Mesothelial cell of epicardium (in vitro differentiated cells): ENCODE results near the gene REXO1. TPM values are rescaled to one million over a fixed set of nuclear protein-coding genes. Genes with fewer than 3 reads are reported as not detected.

Source experiments
- DNase-seq, 2 experiments: peaks; one replicate each; pipeline ENCODE4 v3.0.0; 2021; ENCODE audit warnings: low spot score in 2 of 2; ENCODE audit not compliant: unreplicated experiment in 2 of 2
- H3K27ac Mint-ChIP-seq: 2 replicates; pipeline ENCODE4 v1.8.0; 2021; ENCODE audit warnings: mixed read lengths
- H3K27me3 Mint-ChIP-seq: 2 replicates; pipeline ENCODE4 v1.8.0; 2021; ENCODE audit warnings: low read depth, mixed read lengths
- H3K36me3 Mint-ChIP-seq: 2 replicates; pipeline ENCODE4 v1.8.0; 2021; ENCODE audit warnings: mixed read lengths
- H3K4me1 Mint-ChIP-seq: 2 replicates; pipeline ENCODE4 v1.8.0; 2021; ENCODE audit warnings: mixed read lengths
- H3K4me3 Mint-ChIP-seq: 2 replicates; pipeline ENCODE4 v1.8.0; 2021; ENCODE audit warnings: mild to moderate bottlenecking, moderate library complexity, mixed read lengths
- H3K9me3 Mint-ChIP-seq: 2 replicates; pipeline ENCODE4 v1.8.0; 2021; ENCODE audit warnings: mixed read lengths
- CTCF ChIP-seq: fragments of 200-600 bp; sonication (generic); IDR thresholded peaks from one replicate; pipeline ENCODE4 v1.5.0; 2021; ENCODE audit warnings: antibody characterized with exemption; ENCODE audit not compliant: unreplicated experiment
- total RNA-seq: library from RNA; stranded (reverse); gene quantifications from 3 replicates; pipeline ENCODE4 v1.2.1, GENCODE V29; 2021

REXO1 gene
- total RNA-seq, 1 donor from 2014 or later, result 46.6 TPM

DNA sequence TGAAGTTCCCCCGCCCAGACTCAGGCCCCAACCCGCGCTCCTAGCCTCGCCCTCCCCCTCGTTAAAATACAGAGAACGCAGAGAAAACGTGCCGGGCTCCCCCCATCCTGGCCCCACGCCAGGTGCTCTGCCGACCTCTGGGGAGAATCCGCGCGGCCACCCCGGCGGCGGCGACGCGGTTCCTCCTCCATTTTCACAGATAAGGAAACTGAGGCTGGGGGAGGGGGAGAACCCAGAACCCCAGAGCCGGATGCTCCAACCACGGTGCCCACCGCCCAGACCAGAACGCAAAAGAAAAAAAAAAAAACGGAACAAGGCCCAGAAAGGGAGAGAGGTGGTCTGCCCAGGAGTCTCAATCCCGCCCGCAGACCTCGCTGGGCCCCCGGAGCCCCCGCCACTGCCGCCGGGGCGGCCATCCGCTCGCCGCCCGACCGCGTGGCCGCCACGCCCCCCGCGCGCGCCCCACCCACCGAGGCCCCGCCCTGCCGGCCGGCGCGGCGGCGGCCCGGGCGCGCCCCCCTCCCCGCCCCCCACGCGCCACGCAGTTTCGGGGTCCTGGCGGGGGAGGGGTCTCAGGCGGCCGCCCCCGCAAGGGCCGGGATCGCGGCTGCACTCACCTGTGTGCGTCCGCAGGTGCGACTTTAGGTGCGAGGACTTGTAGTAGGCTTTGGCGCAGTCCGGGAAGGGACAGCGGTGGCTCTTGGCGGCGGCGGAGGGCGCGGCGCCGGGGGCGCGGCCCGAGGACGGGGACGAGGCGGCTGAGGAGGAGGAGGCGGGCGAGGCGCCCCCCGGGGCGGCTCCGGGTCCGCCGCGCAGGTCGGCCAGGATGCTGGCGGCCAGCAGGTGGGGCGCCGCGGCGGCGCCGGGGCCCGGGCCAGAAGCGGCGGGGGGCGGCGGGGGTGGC, 14.4 kb upstream of the REXO1 start:
- Mint-ChIP-seq H3K27ac (peak overlapping the region; percentile 87), H3K36me3 (no peaks in the 10 kb centered on the region), H3K9me3 (no peaks in the 10 kb centered on the region), H3K4me3 (peak overlapping the region; percentile 91), H3K27me3 (peaks cover 13% of the 10 kb centered on the region), H3K4me1 (peaks cover 28% of the 10 kb centered on the region)
- DNase-seq, result no peak
- no peak for TF ChIP-seq CTCF

GRCh38 chr19:1862068-1862423, 13.8 kb upstream of the REXO1 start:
- H3K27me3 Mint-ChIP-seq, result peaks cover 13% of the 10 kb centered on the region
- no peaks in the 10 kb centered on the region for H3K9me3 Mint-ChIP-seq
- H3K4me1 Mint-ChIP-seq, result peaks cover 30% of the 10 kb centered on the region
- no peaks in the 10 kb centered on the region for H3K36me3 Mint-ChIP-seq
- peak overlapping the region; percentile 91 for H3K4me3 Mint-ChIP-seq
- TF ChIP-seq CTCF, result no peak
- DNase-seq, result no peak
- peak overlapping the region; percentile 87 for H3K27ac Mint-ChIP-seq

GRCh38 chr19:1861599-1862031, 13.3 kb upstream of the REXO1 start:
- Mint-ChIP-seq H3K36me3 (no peaks in the 10 kb centered on the region), H3K4me1 (peaks cover 30% of the 10 kb centered on the region), H3K27me3 (peaks cover 13% of the 10 kb centered on the region), H3K27ac (peak overlapping the region; percentile 47), H3K4me3 (peak overlapping the region; percentile 91), H3K9me3 (no peaks in the 10 kb centered on the region)
- no peak for TF ChIP-seq CTCF
- DNase-seq, result no peak

DNA sequence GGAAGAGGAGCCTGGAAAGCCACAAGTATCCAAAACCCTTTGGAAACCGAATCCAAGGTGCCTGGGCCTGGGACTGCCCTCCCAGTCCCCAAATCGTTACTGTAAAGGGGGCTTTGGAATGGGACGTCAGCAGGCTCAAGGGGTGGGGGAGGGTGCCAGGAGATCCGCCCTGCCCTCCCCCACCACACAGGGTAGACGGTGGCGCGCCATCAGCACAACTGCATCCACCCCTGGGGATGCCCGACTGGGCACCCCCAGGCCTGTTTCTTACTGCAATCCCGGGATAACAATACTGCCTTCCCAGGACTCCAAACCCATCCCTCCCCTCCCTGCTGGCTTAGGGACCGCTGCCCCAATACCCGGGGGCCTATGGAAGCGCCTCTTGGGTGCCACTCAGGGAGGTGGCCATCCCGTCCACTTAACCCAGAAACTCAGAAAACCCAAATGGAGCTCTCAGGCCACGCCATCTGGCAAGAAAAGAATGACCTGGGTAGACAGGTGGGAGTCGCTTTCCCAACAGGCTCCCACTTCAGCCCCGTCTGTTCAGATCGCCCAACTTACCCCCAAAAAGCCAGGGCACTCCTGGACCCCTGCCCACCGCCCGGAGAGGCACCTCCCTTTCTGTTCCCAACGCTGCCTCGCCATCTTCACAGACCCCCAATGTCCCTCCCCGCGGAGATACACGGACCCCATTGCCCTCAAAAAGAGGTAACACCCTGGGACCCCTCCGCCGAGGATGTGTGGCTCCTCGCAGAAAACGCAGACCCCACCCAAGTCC, 12.7 kb upstream of the REXO1 start:
- Mint-ChIP-seq H3K27ac (peak overlapping the region; percentile 25), H3K4me1 (peaks cover 36% of the 10 kb centered on the region), H3K27me3 (peaks cover 13% of the 10 kb centered on the region)

More for the DNA sequence above, 12.7 kb upstream of the REXO1 start:
- H3K36me3 Mint-ChIP-seq, result no peaks in the 10 kb centered on the region
- no peak for DNase-seq
- TF ChIP-seq CTCF, result no peak
- H3K4me3 Mint-ChIP-seq, result peak overlapping the region; percentile 91
- H3K9me3 Mint-ChIP-seq, result no peaks in the 10 kb centered on the region
